ENCODE results near the gene CSN3.
"Not testable (repeated sequence)": the region's sequence is repeated elsewhere in the genome, so short reads cannot be mapped to it uniquely, and the experiment has no call there.

The CSN3 gene

GRCh38 chr4:70242297-70242696 is at the start of gene CSN3:
CSN3 (plus strand) TSS chr4:70242597; CDS start chr4:70244820, 2,223 bp downstream.
- DNase-seq (ENCODE audit: low read depth, low spot score), result not testable (repeated sequence)

- DNase-seq (ENCODE audit: low read depth, low spot score), result no peak
Measured at GRCh38 chr4:70192895-70193294, 49.5 kb upstream of the CSN3 start.

GRCh38 chr4:70195425-70195824 is 47.0 kb upstream of the CSN3 start, which contains the start of gene ODAM:
ODAM (plus strand) TSS chr4:70195725; CDS start chr4:70196544, 819 bp downstream.
- DNase-seq (ENCODE audit: low read depth, low spot score), result no peak

- DNase-seq (ENCODE audit: low read depth, low spot score), result no peak
Measured at GRCh38 chr4:70196857-70197256, 45.5 kb upstream of the CSN3 start.

GRCh38 chr4:70197842-70198241 is 44.6 kb upstream of the CSN3 start:
- DNase-seq (ENCODE audit: low read depth, low spot score), result no peak

GRCh38 chr4:70203601-70204000 is 38.8 kb upstream of the CSN3 start:
- DNase-seq (ENCODE audit: low read depth, low spot score), result no peak

- DNase-seq (ENCODE audit: low read depth, low spot score), result not testable (repeated sequence)
Measured at GRCh38 chr4:70212752-70213151, 29.6 kb upstream of the CSN3 start.

- DNase-seq (ENCODE audit: low read depth, low spot score), result not testable (repeated sequence)
Measured at GRCh38 chr4:70216109-70216508, 26.3 kb upstream of the CSN3 start.

- DNase-seq (ENCODE audit: low read depth, low spot score), result not testable (repeated sequence)
Measured at GRCh38 chr4:70216550-70216949, 25.8 kb upstream of the CSN3 start.

- DNase-seq (ENCODE audit: low read depth, low spot score), result not testable (repeated sequence)
Measured at GRCh38 chr4:70221389-70221788, 21.0 kb upstream of the CSN3 start.

- not testable (repeated sequence) for DNase-seq (ENCODE audit: low read depth, low spot score)
Measured at GRCh38 chr4:70221818-70222217, 20.6 kb upstream of the CSN3 start.

GRCh38 chr4:70225824-70226223 is 16.6 kb upstream of the CSN3 start, which contains the start of gene FDCSP:
FDCSP (plus strand) TSS chr4:70226124; CDS start chr4:70231195, 5,071 bp downstream.
- DNase-seq (ENCODE audit: low read depth, low spot score), result no peak

GRCh38 chr4:70236125-70236524 is 6.3 kb upstream of the CSN3 start:
- no peak for DNase-seq (ENCODE audit: low read depth, low spot score)

GRCh38 chr4:70239131-70239883 is 3.1 kb upstream of the CSN3 start:
- no peak for DNase-seq (ENCODE audit: low read depth, low spot score)

GRCh38 chr4:70239884-70240591 is 2.4 kb upstream of the CSN3 start:
- DNase-seq (ENCODE audit: low read depth, low spot score), result no peak

GRCh38 chr4:70243091-70243490 is 694 bp downstream of the CSN3 start:
- DNase-seq (ENCODE audit: low read depth, low spot score), result no peak

GRCh38 chr4:70251250-70251944 is 9.0 kb downstream of the CSN3 start:
- DNase-seq (ENCODE audit: low read depth, low spot score), result no peak

GRCh38 chr4:70251945-70252277 is 9.5 kb downstream of the CSN3 start:
- no peak for DNase-seq (ENCODE audit: low read depth, low spot score)

GRCh38 chr4:70269674-70270073 is 27.3 kb downstream of the CSN3 start:
- DNase-seq (ENCODE audit: low read depth, low spot score), result no peak

- DNase-seq (ENCODE audit: low read depth, low spot score), result no peak
Measured at GRCh38 chr4:70277121-70277520, 34.7 kb downstream of the CSN3 start.

GRCh38 chr4:70280567-70280966 is 38.2 kb downstream of the CSN3 start:
- no peak for DNase-seq (ENCODE audit: low read depth, low spot score)

GRCh38 chr4:70288651-70289050 is 46.3 kb downstream of the CSN3 start:
- no peak for DNase-seq (ENCODE audit: low read depth, low spot score)

All from smooth muscle cell of the brain vasculature (primary cell).